ENCODE data around the gene TACC2. TPM values are rescaled to one million over a fixed set of nuclear protein-coding genes. Genes with fewer than 3 reads are reported as not detected.

TACC2 gene
- polyA plus RNA-seq, 3 donors, result 35.4 to 46.8 (median 45.2) TPM

- DNase-seq (ENCODE audit: low read depth in 3 of 3, low spot score in 2 of 3), result no peak
Observed at GRCh38 chr10:122299423-122300075, 310.6 kb downstream of the TACC2 start.

- DNase-seq (ENCODE audit: low read depth in 3 of 3, low spot score in 2 of 3), result no peak
Observed at GRCh38 chr10:122301055-122301810, 312.3 kb downstream of the TACC2 start.

GRCh38 chr10:122301811-122302115 lies 312.8 kb downstream of the TACC2 start:
- DNase-seq (ENCODE audit: low read depth in 3 of 3, low spot score in 2 of 3), result no peak

- DNase-seq (ENCODE audit: low read depth in 3 of 3, low spot score in 2 of 3), result no peak
Observed at GRCh38 chr10:122302315-122302714, 313.4 kb downstream of the TACC2 start.

GRCh38 chr10:122303271-122304053 lies 314.5 kb downstream of the TACC2 start:
- no peak for DNase-seq (ENCODE audit: low read depth in 3 of 3, low spot score in 2 of 3)

Other genes starting within 250 kb of the TACC2 start
- 10 to 100 TPM; 36.8 to 45.7 (median 43.2) TPM for gene ATE1, start 61.1 kb upstream of the TACC2 start, polyA plus RNA-seq (ENCODE audit: insufficient read length in 3 of 3)
- 10 to 100 TPM; 78.4 to 82.1 (median 79.4) TPM for gene NSMCE4A, start 13.9 kb upstream of the TACC2 start, polyA plus RNA-seq (ENCODE audit: insufficient read length in 3 of 3)

Data from right renal cortex interstitium (tissue), 3 donors.